ENCODE data around the gene BLOC1S4.
"Not testable (repeated sequence)": the region's sequence is repeated elsewhere in the genome, so short reads cannot be mapped to it uniquely, and the experiment has no call there.

BLOC1S4 gene

GRCh38 chr4:6755088-6755753 lies 39.2 kb downstream of the BLOC1S4 start:
- H3K79me2 ChIP-seq (ENCODE audit: insufficient read depth, low read length) = no peaks in the 10 kb centered on the region
- no peak overlapping the region for H3K4me2 ChIP-seq (ENCODE audit: low read length)
- H2AFZ ChIP-seq (ENCODE audit: low read length) = no peak overlapping the region

GRCh38 chr4:6756345-6756744 lies 40.4 kb downstream of the BLOC1S4 start:
- not testable (repeated sequence) for H4K20me1 ChIP-seq (ENCODE audit: insufficient read depth, low read length); H3K9me3 ChIP-seq (ENCODE audit: low read length); H2AFZ ChIP-seq (ENCODE audit: low read length); H3K9ac ChIP-seq (ENCODE audit: low read length); H3F3A ChIP-seq (ENCODE audit: insufficient read depth, low read length); H3K79me2 ChIP-seq (ENCODE audit: insufficient read depth, low read length); H3K9me2 ChIP-seq (ENCODE audit: low read depth, low read length); H3K27me3 ChIP-seq (ENCODE audit: insufficient read depth, low read length); H3K36me3 ChIP-seq (ENCODE audit: insufficient read depth, low read length); H3K4me2 ChIP-seq (ENCODE audit: low read length); H3K27ac ChIP-seq (ENCODE audit: low read depth, low read length, poor library complexity, severe bottlenecking); H3K4me3 ChIP-seq (ENCODE audit: low read depth, low read length, poor library complexity, severe bottlenecking); H3K4me1 ChIP-seq (ENCODE audit: insufficient read depth, low read length, severe bottlenecking)

More at GRCh38 chr4:6755088-6755753, 39.2 kb downstream of the BLOC1S4 start:
- H3K36me3 ChIP-seq (ENCODE audit: insufficient read depth, low read length) = no peaks in the 10 kb centered on the region
- TF ChIP-seq CTCF (IDR thresholded peaks at IDR 0.05; ENCODE audit: low read length) (no peak), EZH2 (IDR thresholded peaks at IDR 0.05; ENCODE audit: borderline replicate concordance, low read length) (no peak)
- H3K9me2 ChIP-seq (ENCODE audit: low read depth, low read length) = no peaks in the 10 kb centered on the region
- H4K20me1 ChIP-seq (ENCODE audit: insufficient read depth, low read length) = no peaks in the 10 kb centered on the region
- no peaks in the 10 kb centered on the region for H3K4me1 ChIP-seq (ENCODE audit: insufficient read depth, low read length, severe bottlenecking)
- H3K9ac ChIP-seq (ENCODE audit: low read length) = no peak overlapping the region
- H3K9me3 ChIP-seq (ENCODE audit: low read length) = no peaks in the 10 kb centered on the region
- no peak overlapping the region for H3K4me3 ChIP-seq (ENCODE audit: low read depth, low read length, poor library complexity, severe bottlenecking)
- H3F3A ChIP-seq (ENCODE audit: insufficient read depth, low read length) = no peaks in the 10 kb centered on the region
- H3K27me3 ChIP-seq (ENCODE audit: insufficient read depth, low read length) = no peaks in the 10 kb centered on the region
- H3K27ac ChIP-seq (ENCODE audit: low read depth, low read length, poor library complexity, severe bottlenecking) = no peak overlapping the region

- H3K4me1 ChIP-seq (ENCODE audit: insufficient read depth, low read length, severe bottlenecking) = no peaks in the 10 kb centered on the region
- no peak overlapping the region for H3K4me2 ChIP-seq (ENCODE audit: low read length)
- H3F3A ChIP-seq (ENCODE audit: insufficient read depth, low read length) = no peaks in the 10 kb centered on the region
- no peaks in the 10 kb centered on the region for H3K9me2 ChIP-seq (ENCODE audit: low read depth, low read length)
- no peaks in the 10 kb centered on the region for H3K9me3 ChIP-seq (ENCODE audit: low read length)
- H3K27ac ChIP-seq (ENCODE audit: low read depth, low read length, poor library complexity, severe bottlenecking) = no peak overlapping the region
- H2AFZ ChIP-seq (ENCODE audit: low read length) = no peak overlapping the region
- H3K36me3 ChIP-seq (ENCODE audit: insufficient read depth, low read length) = no peaks in the 10 kb centered on the region
- no peaks in the 10 kb centered on the region for H3K27me3 ChIP-seq (ENCODE audit: insufficient read depth, low read length)
- H3K79me2 ChIP-seq (ENCODE audit: insufficient read depth, low read length) = no peaks in the 10 kb centered on the region
- H3K4me3 ChIP-seq (ENCODE audit: low read depth, low read length, poor library complexity, severe bottlenecking) = no peak overlapping the region
- no peak overlapping the region for H3K9ac ChIP-seq (ENCODE audit: low read length)
- no peaks in the 10 kb centered on the region for H4K20me1 ChIP-seq (ENCODE audit: insufficient read depth, low read length)
- no peak for TF ChIP-seq CTCF (IDR thresholded peaks at IDR 0.05; ENCODE audit: low read length)
- no peak for TF ChIP-seq EZH2 (IDR thresholded peaks at IDR 0.05; ENCODE audit: borderline replicate concordance, low read length)
Observed at GRCh38 chr4:6758728-6759127, 42.8 kb downstream of the BLOC1S4 start.

- H3K36me3 ChIP-seq (ENCODE audit: insufficient read depth, low read length) = no peaks in the 10 kb centered on the region
- H3K4me2 ChIP-seq (ENCODE audit: low read length) = no peak overlapping the region
- no peak overlapping the region for H3K9ac ChIP-seq (ENCODE audit: low read length)
- no peak overlapping the region for H3K27ac ChIP-seq (ENCODE audit: low read depth, low read length, poor library complexity, severe bottlenecking)
- no peak overlapping the region for H2AFZ ChIP-seq (ENCODE audit: low read length)
- TF ChIP-seq EZH2 (IDR thresholded peaks at IDR 0.05; ENCODE audit: borderline replicate concordance, low read length) (no peak), CTCF (IDR thresholded peaks at IDR 0.05; ENCODE audit: low read length) (no peak)
- no peaks in the 10 kb centered on the region for H3K9me2 ChIP-seq (ENCODE audit: low read depth, low read length)
- no peaks in the 10 kb centered on the region for H3K79me2 ChIP-seq (ENCODE audit: insufficient read depth, low read length)
- no peaks in the 10 kb centered on the region for H3K9me3 ChIP-seq (ENCODE audit: low read length)
- no peaks in the 10 kb centered on the region for H3K4me1 ChIP-seq (ENCODE audit: insufficient read depth, low read length, severe bottlenecking)
- no peaks in the 10 kb centered on the region for H3F3A ChIP-seq (ENCODE audit: insufficient read depth, low read length)
- no peaks in the 10 kb centered on the region for H4K20me1 ChIP-seq (ENCODE audit: insufficient read depth, low read length)
- H3K4me3 ChIP-seq (ENCODE audit: low read depth, low read length, poor library complexity, severe bottlenecking) = no peak overlapping the region
- H3K27me3 ChIP-seq (ENCODE audit: insufficient read depth, low read length) = no peaks in the 10 kb centered on the region
Observed at GRCh38 chr4:6760865-6761264, 44.9 kb downstream of the BLOC1S4 start.

Data from OCI-LY1 (cell line).